Fibroblast of pulmonary artery (primary cell): ENCODE measurements around the gene CD207.

Experiments
- DNase-seq: peaks from one replicate; pipeline ENCODE4 v3.0.0-alpha.2; 2010; ENCODE audit warnings: low read depth
- H3K4me3 ChIP-seq: replicated peaks from 2 replicates; pipeline ENCODE4 v1.5.1; 2011; ENCODE audit warnings: low read depth, mild to moderate bottlenecking, control low read depth, low read length, moderate library complexity
- CTCF ChIP-seq: IDR thresholded peaks from 2 replicates; pipeline ENCODE4 v1.5.1; 2011; ENCODE audit warnings: mild to moderate bottlenecking, control low read depth, low read length, inconsistent platforms; ENCODE audit errors: missing control alignments

Gene CD207

GRCh38 chr2:70829916-70830315 is 5.7 kb downstream of the CD207 start:
- no peak for DNase-seq
- H3K4me3 ChIP-seq = no peak overlapping the region
- no peak for TF ChIP-seq CTCF

GRCh38 chr2:70828914-70829824 is 6.4 kb downstream of the CD207 start:
- peak; percentile 81 for DNase-seq

GRCh38 chr2:70828115-70828514 is 7.5 kb downstream of the CD207 start:
- no peak for DNase-seq

More at GRCh38 chr2:70828914-70829824, 6.4 kb downstream of the CD207 start:
- no peak for TF ChIP-seq CTCF
- no peak overlapping the region for H3K4me3 ChIP-seq

GRCh38 chr2:70827388-70827787 is 8.2 kb downstream of the CD207 start:
- TF ChIP-seq CTCF = no peak
- H3K4me3 ChIP-seq = no peak overlapping the region
- no peak for DNase-seq

More at GRCh38 chr2:70828115-70828514, 7.5 kb downstream of the CD207 start:
- TF ChIP-seq CTCF = no peak
- no peak overlapping the region for H3K4me3 ChIP-seq

GRCh38 chr2:70826696-70827350 is 8.8 kb downstream of the CD207 start:
- DNase-seq = no peak
- no peak overlapping the region for H3K4me3 ChIP-seq
- no peak for TF ChIP-seq CTCF

GRCh38 chr2:70823249-70823648 is 12.4 kb downstream of the CD207 start:
- H3K4me3 ChIP-seq = no peak overlapping the region
- TF ChIP-seq CTCF = no peak
- no peak for DNase-seq

GRCh38 chr2:70822843-70823242 is 12.8 kb downstream of the CD207 start:
- no peak overlapping the region for H3K4me3 ChIP-seq
- no peak for DNase-seq
- no peak for TF ChIP-seq CTCF
